ENCODE measurements around the gene NEK3.
"Not testable (repeated sequence)": the region's sequence is repeated elsewhere in the genome, so short reads cannot be mapped to it uniquely, and the experiment has no call there.

The NEK3 gene

GRCh38 chr13:52159159-52159982 is at the start of gene NEK3:
Gene NEK3, minus strand, starts transcription at chr13:52159597. Its CDS starts 3,406 bp downstream, at chr13:52156191.
- DNase-seq, result peak; percentile 10

- not testable (repeated sequence) for DNase-seq
Measured at GRCh38 chr13:52208384-52208783, 49.0 kb upstream of the NEK3 start.

GRCh38 chr13:52207896-52208295 is 48.5 kb upstream of the NEK3 start:
- DNase-seq, result not testable (repeated sequence)

- DNase-seq, result not testable (repeated sequence)
Measured at GRCh38 chr13:52207337-52207736, 47.9 kb upstream of the NEK3 start.

GRCh38 chr13:52204546-52204945 is 45.1 kb upstream of the NEK3 start:
- not testable (repeated sequence) for DNase-seq

GRCh38 chr13:52203864-52204263 is 44.5 kb upstream of the NEK3 start:
- peak; percentile 87 for DNase-seq

GRCh38 chr13:52202506-52202905 is 43.1 kb upstream of the NEK3 start:
- not testable (repeated sequence) for DNase-seq

GRCh38 chr13:52201439-52202193 is 42.2 kb upstream of the NEK3 start:
- DNase-seq, result peak; percentile 26

- no peak for DNase-seq
Measured at GRCh38 chr13:52195401-52195837, 36.0 kb upstream of the NEK3 start.

- DNase-seq, result peak; percentile 75
Measured at GRCh38 chr13:52194184-52194868, 34.9 kb upstream of the NEK3 start.

GRCh38 chr13:52193587-52194183 is 34.3 kb upstream of the NEK3 start:
- not testable (repeated sequence) for DNase-seq

- peak; percentile 42 for DNase-seq
Measured at GRCh38 chr13:52187424-52188187, 28.2 kb upstream of the NEK3 start.

GRCh38 chr13:52187029-52187423 is 27.6 kb upstream of the NEK3 start:
- DNase-seq, result no peak

GRCh38 chr13:52181316-52181954 is 22.0 kb upstream of the NEK3 start:
- not testable (repeated sequence) for DNase-seq

GRCh38 chr13:52179925-52180324 is 20.5 kb upstream of the NEK3 start:
- no peak for DNase-seq

- no peak for DNase-seq
Measured at GRCh38 chr13:52177276-52177675, 17.9 kb upstream of the NEK3 start.

GRCh38 chr13:52173970-52174369 is 14.6 kb upstream of the NEK3 start:
- not testable (repeated sequence) for DNase-seq

GRCh38 chr13:52173373-52173772 is 14.0 kb upstream of the NEK3 start:
- DNase-seq, result no peak

- DNase-seq, result not testable (repeated sequence)
Measured at GRCh38 chr13:52171686-52172085, 12.3 kb upstream of the NEK3 start.

- not testable (repeated sequence) for DNase-seq
Measured at GRCh38 chr13:52170828-52171391, 11.5 kb upstream of the NEK3 start.

- DNase-seq, result no peak
Measured at GRCh38 chr13:52169839-52170238, 10.4 kb upstream of the NEK3 start.
